DND-41 (cell line): Measurements from ENCODE around the gene WWP2.

Experiments
- EZH2 ChIP-seq: IDR thresholded peaks from 3 replicates; pipeline ENCODE4 v1.6.1; 2012; ENCODE audit warnings: borderline replicate concordance, low read depth, mild to moderate bottlenecking, moderate library complexity, low read length, inconsistent platforms; ENCODE audit not compliant: severe bottlenecking
- TF ChIP-seq, protein P1 (sequence below): IDR thresholded peaks from 2 replicates; pipeline ENCODE4 v1.5.1; 2012; ENCODE audit warnings: borderline replicate concordance, low read length, moderate library complexity, mild to moderate bottlenecking; ENCODE audit not compliant: poor library complexity, severe bottlenecking; ENCODE audit errors: extremely low read depth

- no peak for TF ChIP-seq EZH2
- TF ChIP-seq, protein P1, sequence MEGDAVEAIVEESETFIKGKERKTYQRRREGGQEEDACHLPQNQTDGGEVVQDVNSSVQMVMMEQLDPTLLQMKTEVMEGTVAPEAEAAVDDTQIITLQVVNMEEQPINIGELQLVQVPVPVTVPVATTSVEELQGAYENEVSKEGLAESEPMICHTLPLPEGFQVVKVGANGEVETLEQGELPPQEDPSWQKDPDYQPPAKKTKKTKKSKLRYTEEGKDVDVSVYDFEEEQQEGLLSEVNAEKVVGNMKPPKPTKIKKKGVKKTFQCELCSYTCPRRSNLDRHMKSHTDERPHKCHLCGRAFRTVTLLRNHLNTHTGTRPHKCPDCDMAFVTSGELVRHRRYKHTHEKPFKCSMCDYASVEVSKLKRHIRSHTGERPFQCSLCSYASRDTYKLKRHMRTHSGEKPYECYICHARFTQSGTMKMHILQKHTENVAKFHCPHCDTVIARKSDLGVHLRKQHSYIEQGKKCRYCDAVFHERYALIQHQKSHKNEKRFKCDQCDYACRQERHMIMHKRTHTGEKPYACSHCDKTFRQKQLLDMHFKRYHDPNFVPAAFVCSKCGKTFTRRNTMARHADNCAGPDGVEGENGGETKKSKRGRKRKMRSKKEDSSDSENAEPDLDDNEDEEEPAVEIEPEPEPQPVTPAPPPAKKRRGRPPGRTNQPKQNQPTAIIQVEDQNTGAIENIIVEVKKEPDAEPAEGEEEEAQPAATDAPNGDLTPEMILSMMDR, result no peak
Measured at GRCh38 chr16:69906838-69907401, 144.8 kb downstream of the WWP2 start.
